ENCODE data around the gene CXCL14. TPM values are rescaled to one million over a fixed set of nuclear protein-coding genes. Genes with fewer than 3 reads are reported as not detected.

Gene CXCL14
- total RNA-seq, 1 experiment from 2014 or later, result not detected

DNA sequence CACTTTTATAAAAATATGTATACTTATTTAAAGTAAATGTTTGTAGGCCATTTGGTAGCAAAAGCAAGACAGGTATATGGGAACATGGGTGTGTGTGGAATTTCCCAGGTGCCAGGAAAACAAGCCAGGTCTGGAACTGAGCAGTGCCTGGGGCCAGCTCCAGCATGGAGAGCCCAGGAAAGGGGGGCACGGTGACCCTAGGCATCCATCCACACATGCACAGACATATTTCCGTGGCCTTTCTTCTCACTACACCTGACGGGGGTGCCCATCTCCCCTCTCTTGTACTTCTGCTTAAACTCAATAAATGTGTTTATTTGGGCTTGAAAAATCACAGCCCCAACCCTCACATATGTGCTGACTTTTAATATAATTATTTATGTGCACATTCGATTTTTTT lies 31.2 kb upstream of the CXCL14 start:
- no peak for DNase-seq (ENCODE audit: unreplicated experiment)
- H3K36me3 Mint-ChIP-seq (ENCODE audit: insufficient read depth, unreplicated experiment), result no peaks in the 10 kb centered on the region
- BruUV-seq (replicated peaks), result no TSS peak
- TF ChIP-seq, protein P1, sequence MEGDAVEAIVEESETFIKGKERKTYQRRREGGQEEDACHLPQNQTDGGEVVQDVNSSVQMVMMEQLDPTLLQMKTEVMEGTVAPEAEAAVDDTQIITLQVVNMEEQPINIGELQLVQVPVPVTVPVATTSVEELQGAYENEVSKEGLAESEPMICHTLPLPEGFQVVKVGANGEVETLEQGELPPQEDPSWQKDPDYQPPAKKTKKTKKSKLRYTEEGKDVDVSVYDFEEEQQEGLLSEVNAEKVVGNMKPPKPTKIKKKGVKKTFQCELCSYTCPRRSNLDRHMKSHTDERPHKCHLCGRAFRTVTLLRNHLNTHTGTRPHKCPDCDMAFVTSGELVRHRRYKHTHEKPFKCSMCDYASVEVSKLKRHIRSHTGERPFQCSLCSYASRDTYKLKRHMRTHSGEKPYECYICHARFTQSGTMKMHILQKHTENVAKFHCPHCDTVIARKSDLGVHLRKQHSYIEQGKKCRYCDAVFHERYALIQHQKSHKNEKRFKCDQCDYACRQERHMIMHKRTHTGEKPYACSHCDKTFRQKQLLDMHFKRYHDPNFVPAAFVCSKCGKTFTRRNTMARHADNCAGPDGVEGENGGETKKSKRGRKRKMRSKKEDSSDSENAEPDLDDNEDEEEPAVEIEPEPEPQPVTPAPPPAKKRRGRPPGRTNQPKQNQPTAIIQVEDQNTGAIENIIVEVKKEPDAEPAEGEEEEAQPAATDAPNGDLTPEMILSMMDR (IDR thresholded peaks at IDR 0.05; ENCODE audit: unreplicated experiment), result no peak
- intact Hi-C loops (cut with micrococcal nuclease), result no loop called here
- CTCF ChIA-PET, result interaction anchor here (0.6 to 4.8 kb wide), 5 partner anchors 16 to 49 kb away, joined by 3 to 27 read pairs (median 4); no protein-coding TSS in a partner anchor
- H3K4me1 Mint-ChIP-seq (ENCODE audit: insufficient read depth, unreplicated experiment), result no peaks in the 10 kb centered on the region
- no peak overlapping the region for H3K4me3 Mint-ChIP-seq (ENCODE audit: unreplicated experiment)
- peaks cover 58% of the 10 kb centered on the region for H3K27me3 Mint-ChIP-seq (ENCODE audit: insufficient read depth, unreplicated experiment)
- H3K27ac Mint-ChIP-seq (ENCODE audit: low read depth, unreplicated experiment), result no peak overlapping the region
- no peaks in the 10 kb centered on the region for H3K9me3 Mint-ChIP-seq (ENCODE audit: unreplicated experiment)
- POLR2A ChIA-PET, result interaction anchor here (0.6 to 1.9 kb wide), 4 partner anchors 12 to 154 kb away, joined by 3 to 5 read pairs (median 3); no protein-coding TSS in a partner anchor

GRCh38 chr5:135608761-135609443 lies 30.1 kb upstream of the CXCL14 start:
- H3K27ac Mint-ChIP-seq (ENCODE audit: low read depth, unreplicated experiment), result no peak overlapping the region
- no peaks in the 10 kb centered on the region for H3K4me1 Mint-ChIP-seq (ENCODE audit: insufficient read depth, unreplicated experiment)
- H3K4me3 Mint-ChIP-seq (ENCODE audit: unreplicated experiment), result no peak overlapping the region
- TF ChIP-seq, protein P1 (IDR thresholded peaks at IDR 0.05; ENCODE audit: unreplicated experiment), result no peak
- H3K36me3 Mint-ChIP-seq (ENCODE audit: insufficient read depth, unreplicated experiment), result no peaks in the 10 kb centered on the region
- CTCF ChIA-PET, result interaction anchor here (0.6 to 4.8 kb wide), 6 partner anchors 9 to 124 kb away, joined by 3 to 27 read pairs (median 4); no protein-coding TSS in a partner anchor
- no TSS peak for BruUV-seq (replicated peaks)
- POLR2A ChIA-PET, result interaction anchor here (0.7 to 1.9 kb wide), 3 partner anchors 13 to 92 kb away, joined by 3 to 5 read pairs (median 3); no protein-coding TSS in a partner anchor
- DNase-seq (ENCODE audit: unreplicated experiment), result no peak
- intact Hi-C loops (cut with micrococcal nuclease), result no loop called here
- H3K9me3 Mint-ChIP-seq (ENCODE audit: unreplicated experiment), result no peaks in the 10 kb centered on the region
- peaks cover 47% of the 10 kb centered on the region for H3K27me3 Mint-ChIP-seq (ENCODE audit: insufficient read depth, unreplicated experiment)

- no peak overlapping the region for H3K4me3 Mint-ChIP-seq (ENCODE audit: unreplicated experiment)
- no peak overlapping the region for H3K27ac Mint-ChIP-seq (ENCODE audit: low read depth, unreplicated experiment)
- no peak for DNase-seq (ENCODE audit: unreplicated experiment)
- peaks cover 42% of the 10 kb centered on the region for H3K27me3 Mint-ChIP-seq (ENCODE audit: insufficient read depth, unreplicated experiment)
- TF ChIP-seq, protein P1 (IDR thresholded peaks at IDR 0.05; ENCODE audit: unreplicated experiment), result no peak
- no peaks in the 10 kb centered on the region for H3K9me3 Mint-ChIP-seq (ENCODE audit: unreplicated experiment)
- CTCF ChIA-PET, result interaction anchor here (0.6 to 4.8 kb wide), 5 partner anchors 8 to 124 kb away, joined by 3 to 27 read pairs (median 4); no protein-coding TSS in a partner anchor
- no peaks in the 10 kb centered on the region for H3K36me3 Mint-ChIP-seq (ENCODE audit: insufficient read depth, unreplicated experiment)
- BruUV-seq (replicated peaks), result no TSS peak
- intact Hi-C loops (cut with micrococcal nuclease), result no loop called here
- no peaks in the 10 kb centered on the region for H3K4me1 Mint-ChIP-seq (ENCODE audit: insufficient read depth, unreplicated experiment)
- POLR2A ChIA-PET, result no interaction called here
Observed at GRCh38 chr5:135608361-135608760, 29.6 kb upstream of the CXCL14 start.

DNA sequence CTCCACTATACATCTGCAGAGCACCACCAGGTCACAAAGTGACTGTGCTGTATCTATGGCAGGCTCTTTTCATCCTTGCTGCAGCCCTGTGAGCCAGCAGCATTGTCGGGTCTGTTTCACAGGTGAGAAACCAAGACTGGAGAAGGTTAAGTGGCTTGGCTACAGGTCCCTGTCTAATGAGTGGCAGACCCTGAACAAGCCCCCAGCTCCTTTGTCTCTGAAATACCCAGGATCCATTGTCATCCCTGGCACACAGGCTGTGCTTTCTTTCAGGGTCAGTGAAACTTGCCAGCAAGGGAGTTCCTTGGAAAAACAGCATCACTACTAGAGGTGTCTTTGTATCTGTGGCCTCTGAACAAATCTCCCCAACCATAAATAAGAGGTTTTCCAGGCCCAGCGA lies 27.6 kb upstream of the CXCL14 start:
- Mint-ChIP-seq H3K27ac (ENCODE audit: low read depth, unreplicated experiment) (no peak overlapping the region), H3K36me3 (ENCODE audit: insufficient read depth, unreplicated experiment) (no peaks in the 10 kb centered on the region), H3K27me3 (ENCODE audit: insufficient read depth, unreplicated experiment) (peaks cover 26% of the 10 kb centered on the region), H3K4me3 (ENCODE audit: unreplicated experiment) (no peak overlapping the region), H3K4me1 (ENCODE audit: insufficient read depth, unreplicated experiment) (no peaks in the 10 kb centered on the region), H3K9me3 (ENCODE audit: unreplicated experiment) (no peaks in the 10 kb centered on the region)
- DNase-seq (ENCODE audit: unreplicated experiment), result no peak
- POLR2A ChIA-PET, result interaction anchor here (0.6 kb wide), 1 partner anchor 134 kb away, joined by 3 read pairs; no protein-coding TSS in a partner anchor
- TF ChIP-seq, protein P1 (IDR thresholded peaks at IDR 0.05; ENCODE audit: unreplicated experiment), result no peak
- intact Hi-C loops (cut with micrococcal nuclease), result no loop called here
- no TSS peak for BruUV-seq (replicated peaks)
- CTCF ChIA-PET, result interaction anchor here (0.6 kb wide), 2 partner anchors 33 to 141 kb away, joined by 4 read pairs; no protein-coding TSS in a partner anchor

Measured in MCF 10A (cell line).